WERI-Rb-1 (cell line): ENCODE data around the gene GPR83.

ENCODE experiments used
- DNase-seq: peaks from one replicate; pipeline ENCODE4 v3.0.0-alpha.2; 2020
- H3K27ac ChIP-seq: fragments of 250-450 bp; sonication (Bioruptor Pico); 2 replicates; pipeline ENCODE4 v1.5.1; 2020; ENCODE audit warnings: mild to moderate bottlenecking, moderate library complexity
- H3K27me3 ChIP-seq: fragments of 250-450 bp; sonication (Bioruptor Pico); 2 replicates; pipeline ENCODE4 v1.5.1; 2021; ENCODE audit warnings: mild to moderate bottlenecking, low read depth, moderate library complexity; ENCODE audit not compliant: insufficient read depth, severe bottlenecking
- H3K36me3 ChIP-seq: fragments of 250-450 bp; sonication (Bioruptor Pico); 2 replicates; pipeline ENCODE4 v1.5.1; 2020; ENCODE audit warnings: mild to moderate bottlenecking, moderate library complexity
- H3K4me3 ChIP-seq: 2 replicates; pipeline ENCODE4 v1.5.1; 2011; ENCODE audit warnings: low read depth, mild to moderate bottlenecking, control low read depth, low read length
- H3K9me3 ChIP-seq: fragments of 250-450 bp; sonication (Bioruptor Pico); 2 replicates; pipeline ENCODE4 v1.5.1; 2021; ENCODE audit warnings: mild to moderate bottlenecking, moderate library complexity; ENCODE audit not compliant: severe bottlenecking
- CTCF ChIP-seq: IDR thresholded peaks from 2 replicates; pipeline ENCODE4 v1.5.1; 2011; ENCODE audit warnings: low read depth, mild to moderate bottlenecking, control low read depth, inconsistent platforms, low read length

Gene GPR83

GRCh38 chr11:94329501-94329900 lies 71.7 kb downstream of the GPR83 start:
- no peaks in the 10 kb centered on the region for H3K9me3 ChIP-seq
- no peaks in the 10 kb centered on the region for H3K27me3 ChIP-seq
- H3K4me3 ChIP-seq, result no peak overlapping the region
- H3K27ac ChIP-seq, result no peak overlapping the region
- DNase-seq, result no peak
- TF ChIP-seq CTCF, result no peak
- H3K36me3 ChIP-seq, result no peaks in the 10 kb centered on the region

- no peak for TF ChIP-seq CTCF
- Histone ChIP-seq H3K4me3 (no peak overlapping the region), H3K27ac (no peak overlapping the region), H3K36me3 (no peaks in the 10 kb centered on the region), H3K9me3 (no peaks in the 10 kb centered on the region), H3K27me3 (no peaks in the 10 kb centered on the region)
- DNase-seq, result no peak
Measured at GRCh38 chr11:94328587-94329080, 72.6 kb downstream of the GPR83 start.
